Upper lobe of right lung (tissue), 1 donor: ENCODE data around the gene CMKLR1. TPM values are rescaled to one million over a fixed set of nuclear protein-coding genes. Genes with fewer than 3 reads are reported as not detected.

Experiments used
- ATAC-seq: fragments of 200-7000 bp; cut with Tn5 transposase; one replicate; pipeline ENCODE4 v1.9.1; 2020; ENCODE audit warnings: mild to moderate bottlenecking, moderate library complexity
- DNase-seq: peaks from one replicate; pipeline ENCODE4 v3.0.0-alpha.2; 2020
- H3K27ac ChIP-seq: fragments of 200-600 bp; one replicate; pipeline ENCODE4 v1.8.0; 2022
- H3K27me3 ChIP-seq: fragments of 200-600 bp; one replicate; pipeline ENCODE4 v1.8.0; 2022; ENCODE audit warnings: mild to moderate bottlenecking
- H3K36me3 ChIP-seq: fragments of 200-600 bp; one replicate; pipeline ENCODE4 v1.8.0; 2022
- H3K4me1 ChIP-seq: fragments of 200-600 bp; one replicate; pipeline ENCODE4 v1.8.0; 2022
- H3K4me3 ChIP-seq: fragments of 200-600 bp; one replicate; pipeline ENCODE4 v1.8.0; 2022; ENCODE audit warnings: mild to moderate bottlenecking
- H3K9me3 ChIP-seq: fragments of 200-600 bp; one replicate; pipeline ENCODE4 v1.8.0; 2022
- intact Hi-C: fragments of 100-400 bp; cut with DNase I; formaldehyde crosslinking; loops from one replicate; pipeline ENCODE4 v1.11.0; 2022
- total RNA-seq: library from RNA; stranded (reverse); fragmentation: NEBNext Ultra II Directional; extraction: Animal tissue kit (Norgen Biotek cat#: 25700); gene quantifications from one replicate; pipeline ENCODE4 v1.2.1, GENCODE V29; 2021
- TF ChIP-seq, protein P1 (sequence below): fragments of 200-600 bp; IDR thresholded peaks from one replicate; pipeline ENCODE4 v1.8.0; 2022; ENCODE audit warnings: antibody characterized with exemption
- donor health status: DM: no; HTN: yes; CAD: no; lungs with severe emphysema.

CMKLR1 gene
- total RNA-seq, 1 donor from 2014 or later, result 29.1 TPM

DNA sequence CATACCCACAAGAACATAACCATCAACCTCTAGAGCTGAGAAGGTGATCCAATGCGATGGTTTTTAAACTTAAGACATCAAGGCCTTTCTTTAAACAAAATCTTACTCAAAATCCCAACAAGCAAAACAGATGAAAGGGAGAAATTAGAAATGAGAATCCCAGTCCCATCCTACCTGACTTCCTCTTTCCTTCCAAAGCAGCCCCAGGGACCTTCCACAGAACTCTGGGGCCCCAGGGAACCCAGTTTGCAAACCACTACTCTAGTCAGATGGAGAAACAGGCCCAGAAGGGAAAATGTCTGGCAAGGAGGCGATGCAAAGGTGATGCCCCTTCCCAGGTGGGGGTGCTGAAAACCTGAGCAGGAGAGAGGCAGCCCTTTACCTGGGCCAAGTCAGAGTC is 29.0 kb upstream of the CMKLR1 start:
- DNase-seq, result no peak
- no peaks in the 10 kb centered on the region for H3K36me3 ChIP-seq
- intact Hi-C loops, result no loop called here
- ATAC-seq, result no peak
- H3K4me1 ChIP-seq, result peaks cover 10% of the 10 kb centered on the region
- H3K27me3 ChIP-seq, result no peaks in the 10 kb centered on the region
- TF ChIP-seq, protein P1, sequence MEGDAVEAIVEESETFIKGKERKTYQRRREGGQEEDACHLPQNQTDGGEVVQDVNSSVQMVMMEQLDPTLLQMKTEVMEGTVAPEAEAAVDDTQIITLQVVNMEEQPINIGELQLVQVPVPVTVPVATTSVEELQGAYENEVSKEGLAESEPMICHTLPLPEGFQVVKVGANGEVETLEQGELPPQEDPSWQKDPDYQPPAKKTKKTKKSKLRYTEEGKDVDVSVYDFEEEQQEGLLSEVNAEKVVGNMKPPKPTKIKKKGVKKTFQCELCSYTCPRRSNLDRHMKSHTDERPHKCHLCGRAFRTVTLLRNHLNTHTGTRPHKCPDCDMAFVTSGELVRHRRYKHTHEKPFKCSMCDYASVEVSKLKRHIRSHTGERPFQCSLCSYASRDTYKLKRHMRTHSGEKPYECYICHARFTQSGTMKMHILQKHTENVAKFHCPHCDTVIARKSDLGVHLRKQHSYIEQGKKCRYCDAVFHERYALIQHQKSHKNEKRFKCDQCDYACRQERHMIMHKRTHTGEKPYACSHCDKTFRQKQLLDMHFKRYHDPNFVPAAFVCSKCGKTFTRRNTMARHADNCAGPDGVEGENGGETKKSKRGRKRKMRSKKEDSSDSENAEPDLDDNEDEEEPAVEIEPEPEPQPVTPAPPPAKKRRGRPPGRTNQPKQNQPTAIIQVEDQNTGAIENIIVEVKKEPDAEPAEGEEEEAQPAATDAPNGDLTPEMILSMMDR, result no peak
- no peak overlapping the region for H3K27ac ChIP-seq
- H3K9me3 ChIP-seq, result no peaks in the 10 kb centered on the region
- no peak overlapping the region for H3K4me3 ChIP-seq

GRCh38 chr12:108367436-108367835 is 28.3 kb upstream of the CMKLR1 start:
- Histone ChIP-seq H3K27me3 (no peaks in the 10 kb centered on the region), H3K36me3 (no peaks in the 10 kb centered on the region), H3K4me3 (no peak overlapping the region), H3K4me1 (peaks cover 9% of the 10 kb centered on the region), H3K27ac (no peak overlapping the region), H3K9me3 (no peaks in the 10 kb centered on the region)
- ATAC-seq, result peak; percentile 94
- TF ChIP-seq, protein P1, result no peak
- intact Hi-C loops, result no loop called here
- DNase-seq, result peak; percentile 68

- TF ChIP-seq, protein P1, result no peak
- intact Hi-C loops, result no loop called here
- Histone ChIP-seq H3K4me3 (no peak overlapping the region), H3K36me3 (no peaks in the 10 kb centered on the region), H3K27me3 (no peaks in the 10 kb centered on the region), H3K27ac (no peak overlapping the region), H3K4me1 (no peaks in the 10 kb centered on the region), H3K9me3 (no peaks in the 10 kb centered on the region)
- DNase-seq, result no peak
- ATAC-seq, result no peak
Observed at GRCh38 chr12:108365324-108365723, 26.2 kb upstream of the CMKLR1 start.

DNA sequence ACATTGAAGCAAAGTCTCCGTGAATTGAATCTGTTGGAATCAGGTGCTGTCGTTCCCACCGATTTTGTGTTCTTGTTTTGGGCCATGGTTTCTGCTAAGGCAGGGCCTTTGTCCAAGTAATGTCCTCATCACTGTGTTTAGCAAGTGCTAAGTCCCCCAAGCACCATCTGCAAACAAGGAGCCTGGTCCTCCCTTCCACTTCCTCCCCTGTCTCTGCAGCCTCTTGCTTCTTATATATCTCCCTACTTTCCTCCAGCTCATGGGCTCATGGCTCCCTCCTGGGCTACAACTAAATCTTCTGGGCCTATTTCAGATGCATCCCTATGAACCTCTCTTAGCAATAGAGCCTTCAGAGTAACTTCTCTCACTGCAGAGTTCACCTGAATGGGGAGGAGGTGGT is 25.8 kb upstream of the CMKLR1 start:
- Histone ChIP-seq H3K4me3 (no peak overlapping the region), H3K27ac (no peak overlapping the region), H3K36me3 (no peaks in the 10 kb centered on the region), H3K4me1 (no peaks in the 10 kb centered on the region), H3K9me3 (no peaks in the 10 kb centered on the region), H3K27me3 (no peaks in the 10 kb centered on the region)
- no peak for DNase-seq
- ATAC-seq, result no peak
- intact Hi-C loops, result no loop called here
- TF ChIP-seq, protein P1, result no peak

DNA sequence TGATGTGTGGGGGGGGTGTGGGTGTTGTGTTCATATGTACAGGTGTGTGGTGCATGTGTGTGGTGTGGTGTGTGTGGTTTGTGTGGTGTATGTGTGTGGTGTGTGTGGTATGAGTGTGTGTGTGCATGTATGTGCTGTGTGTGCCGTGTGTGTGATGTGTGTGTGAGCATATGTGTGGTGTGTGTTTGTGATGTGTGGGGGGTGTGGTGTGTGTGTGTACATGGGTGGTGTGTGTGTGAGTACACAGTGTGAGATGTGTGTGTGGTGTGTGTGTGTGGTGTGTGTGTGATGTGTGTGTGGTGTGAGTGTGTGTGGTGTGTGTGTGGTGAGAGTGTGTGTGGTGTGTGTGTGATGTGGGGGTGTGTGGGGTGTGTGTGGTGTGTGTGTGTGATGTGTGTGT is 24.5 kb upstream of the CMKLR1 start:
- DNase-seq, result no peak

More for the DNA sequence above, 24.5 kb upstream of the CMKLR1 start:
- Histone ChIP-seq H3K27ac (no peak overlapping the region), H3K4me3 (no peak overlapping the region), H3K36me3 (no peaks in the 10 kb centered on the region), H3K27me3 (no peaks in the 10 kb centered on the region), H3K4me1 (no peaks in the 10 kb centered on the region), H3K9me3 (no peaks in the 10 kb centered on the region)
- TF ChIP-seq, protein P1, result no peak
- ATAC-seq, result no peak
- intact Hi-C loops, result no loop called here
